T-helper 2 cell treated with Interferon-gamma antibody and Interleukin-4, amounts not matched to agents 5 μg/mL and 100 μg/mL, for 36 hours (primary cell): ENCODE data around the gene TRIM71.
"Not testable (repeated sequence)": the region's sequence is repeated elsewhere in the genome, so short reads cannot be mapped to it uniquely, and the experiment has no call there.

Source experiments
- DNase-seq: peaks from one replicate; pipeline ENCODE4 v3.0.0; 2021; ENCODE audit warnings: low spot score
- H3K27ac Mint-ChIP-seq: one replicate; pipeline ENCODE4 v1.8.0; 2021; ENCODE audit warnings: mild to moderate bottlenecking, mixed read lengths
- H3K27me3 Mint-ChIP-seq: one replicate; pipeline ENCODE4 v1.8.0; 2021; ENCODE audit warnings: low read depth, mixed read lengths
- H3K36me3 Mint-ChIP-seq: one replicate; pipeline ENCODE4 v1.8.0; 2021; ENCODE audit warnings: low read depth, mixed read lengths
- H3K4me1 Mint-ChIP-seq: one replicate; pipeline ENCODE4 v1.8.0; 2021; ENCODE audit warnings: low read depth, mixed read lengths
- H3K4me3 Mint-ChIP-seq: one replicate; pipeline ENCODE4 v1.8.0; 2022; ENCODE audit warnings: mild to moderate bottlenecking, moderate library complexity, mixed read lengths
- H3K9me3 Mint-ChIP-seq: one replicate; pipeline ENCODE4 v1.8.0; 2021; ENCODE audit warnings: mixed read lengths

Gene TRIM71

DNA sequence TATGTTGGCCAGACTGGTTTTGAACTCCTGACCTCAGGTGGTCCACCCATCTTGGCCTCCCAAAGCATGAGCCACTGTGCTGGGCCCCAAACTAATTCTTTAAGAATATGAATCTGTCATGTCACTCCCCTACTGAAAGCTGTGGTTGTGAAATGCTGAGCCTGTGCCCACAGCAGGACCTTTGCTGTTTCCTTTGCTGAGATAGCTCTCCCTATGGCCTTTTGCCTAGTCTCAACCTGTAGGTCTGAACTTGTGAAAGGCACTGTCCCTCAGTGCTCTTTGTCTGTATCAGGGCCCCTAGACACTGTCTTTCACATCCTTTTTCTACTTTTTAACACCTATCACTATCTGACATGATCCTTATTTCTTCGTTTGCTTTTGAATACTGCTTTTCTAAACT, 70.9 kb downstream of the TRIM71 start:
- Mint-ChIP-seq H3K27me3 (peaks cover 38% of the 10 kb centered on the region), H3K27ac (no peak overlapping the region), H3K4me3 (no peak overlapping the region), H3K36me3 (no peaks in the 10 kb centered on the region), H3K4me1 (peaks cover 11% of the 10 kb centered on the region), H3K9me3 (no peaks in the 10 kb centered on the region)
- no peak for DNase-seq

DNA sequence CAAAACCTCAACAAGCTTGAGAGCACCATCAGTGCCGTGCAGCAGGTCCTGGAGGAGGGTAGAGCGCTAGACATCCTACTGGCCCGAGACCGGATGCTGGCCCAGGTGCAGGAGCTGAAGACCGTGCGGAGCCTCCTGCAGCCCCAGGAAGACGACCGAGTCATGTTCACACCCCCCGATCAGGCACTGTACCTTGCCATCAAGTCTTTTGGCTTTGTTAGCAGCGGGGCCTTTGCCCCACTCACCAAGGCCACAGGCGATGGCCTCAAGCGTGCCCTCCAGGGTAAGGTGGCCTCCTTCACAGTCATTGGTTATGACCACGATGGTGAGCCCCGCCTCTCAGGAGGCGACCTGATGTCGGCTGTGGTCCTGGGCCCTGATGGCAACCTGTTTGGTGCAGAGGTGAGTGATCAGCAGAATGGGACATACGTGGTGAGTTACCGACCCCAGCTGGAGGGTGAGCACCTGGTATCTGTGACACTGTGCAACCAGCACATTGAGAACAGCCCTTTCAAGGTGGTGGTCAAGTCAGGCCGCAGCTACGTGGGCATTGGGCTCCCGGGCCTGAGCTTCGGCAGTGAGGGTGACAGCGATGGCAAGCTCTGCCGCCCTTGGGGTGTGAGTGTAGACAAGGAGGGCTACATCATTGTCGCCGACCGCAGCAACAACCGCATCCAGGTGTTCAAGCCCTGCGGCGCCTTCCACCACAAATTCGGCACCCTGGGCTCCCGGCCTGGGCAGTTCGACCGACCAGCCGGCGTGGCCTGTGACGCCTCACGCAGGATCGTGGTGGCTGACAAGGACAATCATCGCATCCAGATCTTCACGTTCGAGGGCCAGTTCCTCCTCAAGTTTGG, 72.9 kb downstream of the TRIM71 start:
- H3K27me3 Mint-ChIP-seq = peaks cover 50% of the 10 kb centered on the region
- no peak for DNase-seq
- H3K9me3 Mint-ChIP-seq = no peaks in the 10 kb centered on the region
- H3K27ac Mint-ChIP-seq = no peak overlapping the region
- peaks cover 7% of the 10 kb centered on the region for H3K4me1 Mint-ChIP-seq
- H3K4me3 Mint-ChIP-seq = no peak overlapping the region
- no peaks in the 10 kb centered on the region for H3K36me3 Mint-ChIP-seq

DNA sequence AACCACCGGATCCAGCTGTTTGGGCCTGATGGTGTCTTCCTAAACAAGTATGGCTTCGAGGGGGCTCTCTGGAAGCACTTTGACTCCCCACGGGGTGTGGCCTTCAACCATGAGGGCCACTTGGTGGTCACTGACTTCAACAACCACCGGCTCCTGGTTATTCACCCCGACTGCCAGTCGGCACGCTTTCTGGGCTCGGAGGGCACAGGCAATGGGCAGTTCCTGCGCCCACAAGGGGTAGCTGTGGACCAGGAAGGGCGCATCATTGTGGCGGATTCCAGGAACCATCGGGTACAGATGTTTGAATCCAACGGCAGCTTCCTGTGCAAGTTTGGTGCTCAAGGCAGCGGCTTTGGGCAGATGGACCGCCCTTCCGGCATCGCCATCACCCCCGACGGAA, 73.6 kb downstream of the TRIM71 start:
- H3K4me1 Mint-ChIP-seq = peaks cover 7% of the 10 kb centered on the region
- no peak overlapping the region for H3K27ac Mint-ChIP-seq
- H3K4me3 Mint-ChIP-seq = no peak overlapping the region
- H3K9me3 Mint-ChIP-seq = no peaks in the 10 kb centered on the region
- no peak for DNase-seq
- peaks cover 53% of the 10 kb centered on the region for H3K27me3 Mint-ChIP-seq
- no peaks in the 10 kb centered on the region for H3K36me3 Mint-ChIP-seq

DNA sequence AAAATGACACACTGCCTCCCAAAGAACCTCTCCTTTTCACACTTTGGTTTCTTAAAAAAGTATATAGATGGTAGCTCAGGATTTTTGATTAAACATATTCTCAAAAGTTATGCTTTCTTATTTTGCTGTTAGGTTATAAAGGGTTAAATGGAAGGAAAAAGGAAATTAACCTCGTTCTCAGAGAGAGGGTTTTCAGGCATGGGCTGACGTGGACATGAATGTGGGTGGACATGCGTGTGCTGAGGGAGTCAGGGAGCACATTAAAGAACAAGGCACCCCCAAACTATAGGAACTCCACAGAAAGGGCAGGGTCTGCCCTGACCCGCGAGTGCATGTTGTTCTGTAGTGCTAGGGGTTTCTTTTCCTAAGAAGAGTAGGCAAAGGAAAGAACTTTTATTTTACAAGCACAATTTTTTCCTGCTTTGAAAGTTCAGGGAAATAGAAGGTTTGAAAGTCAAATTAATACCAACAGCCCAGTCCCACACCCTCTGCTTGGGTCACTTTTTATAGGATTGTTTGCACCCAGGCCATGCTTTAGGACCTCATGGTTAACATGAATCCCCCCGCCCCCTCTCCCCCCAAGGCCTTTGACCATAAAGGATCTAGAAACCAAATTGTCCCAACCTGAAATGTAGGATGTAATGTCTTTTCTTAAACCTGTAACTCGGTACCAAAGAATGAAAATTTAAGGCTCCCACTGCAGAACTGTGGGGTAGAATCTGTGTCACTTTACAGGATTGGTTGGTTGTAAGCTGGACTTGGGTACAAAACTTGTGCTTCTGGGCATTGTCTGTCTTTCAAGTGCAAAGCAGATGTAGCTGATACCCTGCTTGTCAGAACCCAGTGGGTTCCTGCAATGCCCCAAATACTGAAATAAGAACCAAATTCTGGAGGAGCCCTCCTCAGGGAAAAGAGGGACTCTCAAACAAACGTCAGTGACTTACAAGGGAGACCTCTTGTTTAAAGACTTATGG, 75.1 kb downstream of the TRIM71 start:
- peaks cover 7% of the 10 kb centered on the region for H3K4me1 Mint-ChIP-seq
- no peak overlapping the region for H3K4me3 Mint-ChIP-seq
- H3K9me3 Mint-ChIP-seq = no peaks in the 10 kb centered on the region
- no peaks in the 10 kb centered on the region for H3K36me3 Mint-ChIP-seq
- DNase-seq = no peak
- H3K27ac Mint-ChIP-seq = no peak overlapping the region
- H3K27me3 Mint-ChIP-seq = peaks cover 51% of the 10 kb centered on the region

DNA sequence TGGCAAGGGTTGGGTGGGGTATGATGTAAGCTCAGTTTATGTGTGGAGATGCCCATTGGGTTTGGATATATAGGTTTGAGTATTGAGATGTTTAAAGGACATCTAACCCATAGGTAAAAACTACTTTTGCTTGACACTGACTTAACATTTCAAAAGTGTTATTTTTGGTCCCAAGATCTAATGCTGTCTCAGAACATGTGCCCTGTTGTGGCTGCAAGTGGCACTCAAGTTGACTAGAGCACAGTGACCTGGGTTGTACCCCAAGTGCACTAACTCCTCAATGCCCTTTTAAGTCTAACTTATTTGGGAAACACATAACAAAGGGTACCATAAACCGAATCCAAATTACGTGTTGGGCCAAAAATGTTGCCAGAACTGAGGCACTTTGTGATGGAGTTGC, 77.2 kb downstream of the TRIM71 start:
- H3K27ac Mint-ChIP-seq = no peak overlapping the region
- no peaks in the 10 kb centered on the region for H3K36me3 Mint-ChIP-seq
- no peak overlapping the region for H3K4me3 Mint-ChIP-seq

DNA sequence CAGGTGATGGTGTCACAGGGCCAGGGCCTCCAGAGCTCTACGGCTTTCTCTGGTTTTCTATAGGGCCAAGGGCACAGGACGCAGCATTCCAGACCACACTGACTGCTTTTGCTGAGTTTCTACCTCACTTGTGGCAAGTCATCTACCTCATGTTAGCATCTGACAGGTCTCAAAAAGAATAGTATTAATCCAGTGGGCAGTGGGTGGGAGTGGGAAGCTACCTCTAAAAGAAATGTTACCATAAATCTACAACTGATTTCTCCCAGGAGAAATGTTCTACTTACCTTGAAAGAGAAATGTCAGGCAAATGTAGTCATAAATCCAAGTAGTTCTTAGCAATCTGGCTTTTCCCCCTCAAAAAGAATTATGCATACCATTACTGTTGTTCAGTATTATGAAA, 77.9 kb downstream of the TRIM71 start:
- Mint-ChIP-seq H3K36me3 (no peaks in the 10 kb centered on the region), H3K4me1 (no peaks in the 10 kb centered on the region), H3K4me3 (no peak overlapping the region), H3K27me3 (peaks cover 57% of the 10 kb centered on the region), H3K9me3 (no peaks in the 10 kb centered on the region), H3K27ac (no peak overlapping the region)
- no peak for DNase-seq

More for the DNA sequence above, 77.2 kb downstream of the TRIM71 start:
- no peak for DNase-seq
- H3K9me3 Mint-ChIP-seq = no peaks in the 10 kb centered on the region
- H3K27me3 Mint-ChIP-seq = peaks cover 54% of the 10 kb centered on the region
- H3K4me1 Mint-ChIP-seq = peaks cover 4% of the 10 kb centered on the region

DNA sequence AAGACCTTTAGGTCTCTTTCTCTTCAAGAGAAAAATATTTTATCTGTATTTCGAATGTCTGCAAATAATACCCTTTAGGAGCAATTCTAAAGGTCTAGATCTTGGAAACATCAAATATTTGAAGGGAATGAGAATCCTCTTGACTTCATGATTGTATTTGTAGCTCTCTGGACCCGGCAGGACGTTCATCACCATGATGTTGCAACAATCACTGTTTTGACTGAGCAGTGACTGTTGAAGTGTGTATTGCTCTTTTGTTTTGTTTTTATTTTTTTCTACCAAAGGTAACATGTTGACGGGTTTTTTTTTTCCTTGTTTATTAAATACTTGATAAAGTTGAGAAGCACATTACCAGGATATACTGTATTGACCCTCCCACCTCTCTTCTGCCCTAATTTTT, 78.3 kb downstream of the TRIM71 start:
- Mint-ChIP-seq H3K27me3 (peaks cover 58% of the 10 kb centered on the region), H3K27ac (no peak overlapping the region), H3K9me3 (no peaks in the 10 kb centered on the region), H3K4me3 (no peak overlapping the region), H3K4me1 (no peaks in the 10 kb centered on the region), H3K36me3 (no peaks in the 10 kb centered on the region)
- no peak for DNase-seq

DNA sequence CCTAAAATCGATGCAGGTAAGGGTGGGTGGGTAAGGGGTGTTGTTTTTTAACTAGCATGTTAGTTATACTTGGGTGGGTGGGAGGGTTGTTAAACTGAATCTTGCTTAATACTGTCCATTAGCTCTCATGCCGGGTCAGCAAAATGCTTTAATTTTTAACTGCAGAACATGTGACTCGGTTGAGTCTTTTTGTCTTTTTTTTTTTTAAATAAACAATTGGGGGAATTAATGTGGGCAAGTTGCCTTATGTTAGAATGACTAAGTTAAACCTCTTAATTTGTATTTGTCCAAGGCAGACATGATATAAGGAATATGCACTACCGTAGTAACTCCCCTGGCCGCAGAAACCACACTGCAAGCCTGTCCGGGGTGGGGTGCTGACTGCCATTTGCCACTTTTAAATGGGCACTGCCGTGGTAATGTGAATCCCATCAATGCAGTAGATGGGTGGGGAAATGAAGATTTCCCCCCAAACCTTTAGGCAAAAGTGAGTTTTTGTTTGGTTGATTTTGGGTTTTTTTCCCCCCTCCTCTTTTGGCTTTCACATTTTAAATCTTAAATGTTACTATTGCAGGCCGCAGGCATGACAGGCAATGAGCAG, 79.3 kb downstream of the TRIM71 start:
- H3K9me3 Mint-ChIP-seq = no peaks in the 10 kb centered on the region
- H3K27ac Mint-ChIP-seq = no peak overlapping the region
- peaks cover 60% of the 10 kb centered on the region for H3K27me3 Mint-ChIP-seq
- no peaks in the 10 kb centered on the region for H3K36me3 Mint-ChIP-seq
- no peak for DNase-seq
- H3K4me1 Mint-ChIP-seq = no peaks in the 10 kb centered on the region
- no peak overlapping the region for H3K4me3 Mint-ChIP-seq

DNA sequence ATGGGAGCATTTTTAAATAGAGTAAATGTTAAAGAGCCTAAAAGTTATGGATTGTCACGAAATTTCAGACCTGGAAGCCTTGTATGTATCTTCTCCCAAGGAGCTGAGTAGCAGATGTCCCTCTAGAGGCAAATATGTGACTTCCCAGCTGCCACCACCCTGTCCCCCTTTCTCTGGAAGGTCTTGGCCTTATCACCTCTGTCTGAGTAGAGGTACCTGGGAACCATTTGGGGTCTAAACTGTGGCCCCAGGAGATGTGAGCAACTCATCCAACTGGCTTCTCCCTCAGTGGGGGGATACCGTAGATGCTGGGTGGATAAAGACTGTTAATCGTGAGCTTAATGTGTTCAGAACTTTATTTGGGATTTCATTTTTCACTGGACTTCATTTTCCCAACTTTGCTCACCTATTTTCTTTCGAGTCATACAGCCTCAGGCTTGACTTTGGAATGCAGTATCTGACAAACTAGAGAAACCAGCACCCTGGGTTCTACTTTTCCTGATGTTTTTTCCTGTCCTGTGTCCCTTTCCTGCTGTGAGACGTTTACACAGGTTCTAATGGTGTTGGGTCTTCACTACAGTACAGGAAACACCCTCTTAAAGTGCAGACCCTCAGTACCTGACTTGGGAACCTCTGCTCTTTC, 80.3 kb downstream of the TRIM71 start:
- Mint-ChIP-seq H3K4me3 (no peak overlapping the region), H3K36me3 (no peaks in the 10 kb centered on the region), H3K27ac (no peak overlapping the region), H3K4me1 (no peaks in the 10 kb centered on the region), H3K9me3 (no peaks in the 10 kb centered on the region), H3K27me3 (peaks cover 53% of the 10 kb centered on the region)
- no peak for DNase-seq

DNA sequence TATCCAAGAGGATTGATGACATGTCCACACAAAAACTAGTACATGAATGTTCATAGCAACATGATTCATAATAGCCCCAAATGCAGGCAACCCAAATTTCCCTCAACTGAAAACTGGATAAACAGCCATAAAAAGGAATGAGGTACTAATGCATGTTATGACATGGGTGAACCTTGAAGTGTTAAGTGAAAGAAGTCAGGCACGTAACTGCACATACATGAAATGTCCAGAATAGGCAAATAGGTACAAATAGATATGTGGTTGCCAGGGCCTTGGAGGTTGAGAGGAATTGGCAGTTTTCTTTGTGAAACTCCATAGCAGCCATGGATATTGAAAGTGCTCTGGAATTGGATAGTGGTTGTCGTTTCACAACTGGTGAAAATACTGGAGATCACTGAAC, 81.5 kb downstream of the TRIM71 start:
- no peak overlapping the region for H3K4me3 Mint-ChIP-seq
- no peak overlapping the region for H3K27ac Mint-ChIP-seq
- no peaks in the 10 kb centered on the region for H3K4me1 Mint-ChIP-seq
- no peaks in the 10 kb centered on the region for H3K36me3 Mint-ChIP-seq
- peaks cover 45% of the 10 kb centered on the region for H3K27me3 Mint-ChIP-seq
- no peaks in the 10 kb centered on the region for H3K9me3 Mint-ChIP-seq
- no peak for DNase-seq

DNA sequence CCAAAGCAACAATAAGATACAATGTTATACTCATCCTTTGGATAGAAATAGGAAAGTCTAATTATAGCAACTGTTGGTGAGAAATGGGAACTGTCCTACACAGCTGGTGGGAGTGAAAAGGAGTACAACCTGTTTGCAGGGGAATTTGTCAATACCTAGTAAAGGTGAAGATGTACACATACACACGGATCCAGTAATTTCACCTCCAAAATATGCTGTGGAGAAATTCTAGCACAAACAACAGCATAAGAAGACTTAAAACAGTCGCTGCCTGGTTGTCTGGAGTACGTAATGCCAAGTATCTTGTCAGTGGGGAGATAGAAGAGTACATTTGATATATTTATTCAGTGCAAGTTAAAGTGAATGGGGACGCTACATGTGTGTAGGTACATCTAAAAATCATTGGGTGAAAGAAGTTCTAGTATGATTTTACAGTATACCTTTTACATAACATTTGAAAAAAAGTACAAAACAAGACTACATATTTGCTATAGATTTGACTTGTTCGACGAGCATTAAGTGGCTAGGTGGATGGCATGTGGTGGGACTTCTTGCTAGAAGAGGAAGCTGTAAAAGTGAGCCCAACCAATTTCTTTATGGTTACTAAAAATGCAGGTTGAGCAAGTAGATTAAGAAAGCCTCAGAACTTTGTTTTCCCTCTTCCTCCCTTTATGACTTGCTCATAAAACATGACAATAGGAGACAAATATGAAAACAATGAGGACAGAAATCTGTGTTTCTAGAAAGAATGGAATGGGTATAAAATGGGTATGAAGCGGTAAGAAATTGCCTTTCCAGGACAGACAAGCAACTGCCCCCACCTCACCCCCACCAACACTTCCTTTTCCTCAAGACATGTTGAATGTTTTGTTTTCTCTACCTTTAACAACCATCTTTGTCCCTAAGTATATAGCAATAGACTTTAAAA, 83.5 kb downstream of the TRIM71 start:
- no peak overlapping the region for H3K4me3 Mint-ChIP-seq
- H3K36me3 Mint-ChIP-seq = no peaks in the 10 kb centered on the region
- no peaks in the 10 kb centered on the region for H3K4me1 Mint-ChIP-seq
- H3K9me3 Mint-ChIP-seq = no peaks in the 10 kb centered on the region
- peaks cover 25% of the 10 kb centered on the region for H3K27me3 Mint-ChIP-seq
- DNase-seq = no peak
- H3K27ac Mint-ChIP-seq = no peak overlapping the region

DNA sequence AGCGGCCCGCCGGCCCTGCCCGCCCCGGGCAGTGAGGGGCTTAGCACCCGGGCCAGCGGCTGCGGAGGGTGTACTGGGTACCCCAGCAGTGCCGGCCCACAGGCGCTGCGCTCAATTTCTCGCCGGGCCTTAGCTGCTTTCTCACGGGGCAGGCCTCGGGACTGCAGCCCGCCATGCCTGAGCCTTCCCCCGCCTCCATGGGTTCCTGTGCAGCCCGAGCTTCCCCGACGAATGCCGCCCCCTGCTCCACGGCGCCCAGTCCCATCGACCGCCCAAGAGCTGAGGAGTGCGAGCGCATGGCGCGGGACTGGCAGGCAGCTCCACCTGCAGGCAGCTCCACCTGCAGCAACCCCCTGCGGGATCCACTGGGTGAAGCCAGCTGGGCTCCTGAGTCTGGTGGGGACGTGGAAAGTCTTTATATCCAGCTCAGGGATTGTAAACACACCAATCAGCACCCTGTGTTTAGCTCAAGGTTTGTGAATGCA, 85.1 kb downstream of the TRIM71 start:
- not testable (repeated sequence) for H3K4me1 Mint-ChIP-seq
- peak; percentile 16 for DNase-seq

DNA sequence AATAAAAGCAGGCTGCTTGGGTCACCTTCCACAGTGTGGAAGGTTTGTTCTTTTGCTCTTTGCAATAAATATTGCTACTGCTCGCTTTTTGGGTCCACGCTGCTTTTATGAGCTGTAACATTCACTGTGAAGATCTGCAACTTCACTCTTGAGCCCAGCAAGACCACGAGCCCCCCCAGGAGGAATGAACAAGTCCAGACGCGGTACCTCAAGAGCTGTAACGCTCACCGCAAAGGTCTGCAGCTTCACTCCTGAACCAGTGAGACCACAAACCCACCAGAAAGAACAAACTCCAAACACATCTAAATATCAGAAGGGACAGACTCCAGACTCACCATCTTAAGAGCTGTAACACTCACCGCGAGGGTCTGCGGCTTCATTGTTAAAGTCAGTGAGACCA, 86.2 kb downstream of the TRIM71 start:
- H3K4me3 Mint-ChIP-seq = no peak overlapping the region

More for the DNA sequence above, 85.1 kb downstream of the TRIM71 start:
- Mint-ChIP-seq H3K27me3 (peaks cover 20% of the 10 kb centered on the region), H3K4me3 (peak overlapping the region; percentile 69)
- H3K9me3 Mint-ChIP-seq, H3K27ac Mint-ChIP-seq, H3K36me3 Mint-ChIP-seq: not testable (repeated sequence)

More for the DNA sequence above, 86.2 kb downstream of the TRIM71 start:
- Mint-ChIP-seq H3K27ac (no peak overlapping the region), H3K4me1 (no peaks in the 10 kb centered on the region), H3K27me3 (peaks cover 13% of the 10 kb centered on the region), H3K36me3 (no peaks in the 10 kb centered on the region), H3K9me3 (no peaks in the 10 kb centered on the region)
- no peak for DNase-seq
